DND-41 (cell line): ENCODE measurements around the gene MROH2A.

Source experiments
- EZH2 ChIP-seq: IDR thresholded peaks from 3 replicates; pipeline ENCODE4 v1.6.1; 2012; ENCODE audit warnings: borderline replicate concordance, low read depth, mild to moderate bottlenecking, moderate library complexity, low read length, inconsistent platforms; ENCODE audit not compliant: severe bottlenecking
- TF ChIP-seq, protein P1 (sequence below): IDR thresholded peaks from 2 replicates; pipeline ENCODE4 v1.5.1; 2012; ENCODE audit warnings: borderline replicate concordance, low read length, moderate library complexity, mild to moderate bottlenecking; ENCODE audit not compliant: poor library complexity, severe bottlenecking; ENCODE audit errors: extremely low read depth

DNA sequence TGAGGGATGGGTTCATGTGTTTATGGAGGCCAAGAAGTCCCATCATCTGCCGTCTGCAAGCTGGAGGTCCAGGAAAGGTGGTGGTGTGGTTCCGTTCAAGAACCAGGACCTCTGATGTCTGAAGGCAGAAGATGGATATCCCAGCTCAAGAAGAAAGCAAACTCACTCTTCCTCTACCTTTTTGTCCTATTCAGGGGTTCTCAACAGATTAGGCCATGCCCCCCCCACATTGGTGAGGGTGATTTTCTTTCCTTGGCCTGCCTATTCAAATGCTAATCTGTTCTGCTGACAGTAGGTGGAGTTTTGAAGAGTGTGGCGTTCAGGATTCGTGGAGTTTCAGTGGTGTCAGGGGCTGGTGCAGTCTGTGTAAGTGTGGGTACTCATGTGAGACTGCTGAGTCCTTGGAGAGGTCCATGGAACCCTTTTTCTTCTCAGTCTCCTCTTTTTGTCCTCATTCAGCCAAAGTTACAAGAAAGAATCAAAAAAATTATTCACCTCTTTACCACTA is 84.2 kb downstream of the MROH2A start:
- TF ChIP-seq, protein P1, sequence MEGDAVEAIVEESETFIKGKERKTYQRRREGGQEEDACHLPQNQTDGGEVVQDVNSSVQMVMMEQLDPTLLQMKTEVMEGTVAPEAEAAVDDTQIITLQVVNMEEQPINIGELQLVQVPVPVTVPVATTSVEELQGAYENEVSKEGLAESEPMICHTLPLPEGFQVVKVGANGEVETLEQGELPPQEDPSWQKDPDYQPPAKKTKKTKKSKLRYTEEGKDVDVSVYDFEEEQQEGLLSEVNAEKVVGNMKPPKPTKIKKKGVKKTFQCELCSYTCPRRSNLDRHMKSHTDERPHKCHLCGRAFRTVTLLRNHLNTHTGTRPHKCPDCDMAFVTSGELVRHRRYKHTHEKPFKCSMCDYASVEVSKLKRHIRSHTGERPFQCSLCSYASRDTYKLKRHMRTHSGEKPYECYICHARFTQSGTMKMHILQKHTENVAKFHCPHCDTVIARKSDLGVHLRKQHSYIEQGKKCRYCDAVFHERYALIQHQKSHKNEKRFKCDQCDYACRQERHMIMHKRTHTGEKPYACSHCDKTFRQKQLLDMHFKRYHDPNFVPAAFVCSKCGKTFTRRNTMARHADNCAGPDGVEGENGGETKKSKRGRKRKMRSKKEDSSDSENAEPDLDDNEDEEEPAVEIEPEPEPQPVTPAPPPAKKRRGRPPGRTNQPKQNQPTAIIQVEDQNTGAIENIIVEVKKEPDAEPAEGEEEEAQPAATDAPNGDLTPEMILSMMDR: no peak
- TF ChIP-seq EZH2: no peak
